Activated gamma-delta T cell treated with anti-CD3 and anti-CD28 coated beads, Interleukin-2, amount 50 U/mL, for 16 hours (primary cell): Measurements from ENCODE around the gene CSRNP3.

Experiments used
- DNase-seq: peaks from one replicate; pipeline ENCODE4 v3.0.0-alpha.2; 2020; ENCODE audit warnings: low read depth

Gene CSRNP3

GRCh38 chr2:165682546-165682945 is 213.0 kb downstream of the CSRNP3 start:
- no peak for DNase-seq

- no peak for DNase-seq
Observed at GRCh38 chr2:165686800-165687199, 217.3 kb downstream of the CSRNP3 start.

GRCh38 chr2:165687426-165688002 is 218.0 kb downstream of the CSRNP3 start:
- DNase-seq = no peak

- no peak for DNase-seq
Observed at GRCh38 chr2:165691615-165692014, 222.1 kb downstream of the CSRNP3 start.

DNA sequence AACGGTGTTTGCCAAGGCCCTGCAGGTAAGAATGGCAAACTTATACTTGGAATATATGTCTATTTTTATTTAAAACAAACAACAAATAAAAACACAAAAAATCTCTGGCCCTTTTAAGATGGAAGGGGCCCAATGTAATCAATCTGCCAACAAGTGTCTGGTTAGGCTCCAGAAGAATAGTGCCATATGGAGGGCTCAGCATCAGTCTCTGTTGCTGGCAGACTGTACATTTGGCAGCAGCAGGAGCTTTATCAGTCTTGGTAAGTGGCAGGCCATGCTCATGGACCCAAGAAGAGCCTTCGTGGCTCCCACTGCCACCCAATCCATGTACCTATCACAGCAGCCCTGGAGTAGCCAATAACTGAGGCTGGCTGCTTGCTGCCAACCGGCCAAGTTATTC is 223.4 kb downstream of the CSRNP3 start:
- no peak for DNase-seq

GRCh38 chr2:165693838-165694237 is 224.3 kb downstream of the CSRNP3 start:
- no peak for DNase-seq

- no peak for DNase-seq
Observed at GRCh38 chr2:165697748-165698443, 228.4 kb downstream of the CSRNP3 start.

DNA sequence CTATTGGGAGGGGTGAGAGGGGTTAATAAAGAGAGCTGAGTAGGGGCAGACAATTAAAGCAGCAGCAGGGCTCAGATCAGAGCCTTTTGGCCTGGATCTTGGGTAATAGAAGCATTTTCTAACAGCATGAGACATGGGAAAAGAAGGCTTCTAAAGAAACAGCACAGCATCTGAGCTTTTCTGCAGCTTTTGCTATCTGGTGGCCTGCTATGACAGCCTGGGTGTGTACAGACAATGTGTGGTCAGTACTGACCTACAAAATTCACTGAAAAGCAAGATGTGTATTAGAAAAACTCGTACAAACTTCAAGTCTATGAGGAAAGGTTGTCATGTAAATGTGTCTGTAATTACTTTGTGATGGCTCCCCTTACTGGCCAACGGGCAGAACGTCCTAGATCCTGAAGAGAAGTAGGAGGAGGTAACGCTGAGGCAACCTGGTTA is 229.0 kb downstream of the CSRNP3 start:
- no peak for DNase-seq

- no peak for DNase-seq
Observed at GRCh38 chr2:165699946-165700345, 230.4 kb downstream of the CSRNP3 start.

GRCh38 chr2:165700531-165700930 is 231.0 kb downstream of the CSRNP3 start:
- no peak for DNase-seq

DNA sequence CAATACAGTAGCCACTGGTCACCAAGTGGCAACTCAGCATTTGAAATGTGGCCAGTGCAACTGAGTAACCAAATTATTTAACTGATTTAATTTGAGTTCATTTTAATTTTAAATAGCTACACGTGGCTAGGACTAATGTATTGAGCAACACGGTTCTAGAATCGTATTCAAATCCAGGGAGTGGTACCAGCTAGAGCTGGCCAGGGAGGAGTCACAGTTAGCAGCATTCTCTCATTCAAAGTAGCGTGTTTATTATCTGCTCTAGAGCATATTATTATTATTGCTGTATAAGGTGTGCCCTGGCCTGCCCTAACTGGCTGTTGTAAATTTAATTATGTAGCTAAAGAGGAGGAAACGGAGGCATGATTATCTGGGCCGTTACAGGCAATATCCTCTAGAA is 231.6 kb downstream of the CSRNP3 start:
- DNase-seq = no peak

GRCh38 chr2:165706960-165707487 is 237.5 kb downstream of the CSRNP3 start:
- no peak for DNase-seq

- DNase-seq = no peak
Observed at GRCh38 chr2:165716091-165716490, 246.6 kb downstream of the CSRNP3 start.

- DNase-seq = no peak
Observed at GRCh38 chr2:165718610-165719210, 249.2 kb downstream of the CSRNP3 start.

GRCh38 chr2:165720511-165720910 is 251.0 kb downstream of the CSRNP3 start:
- DNase-seq = no peak

DNA sequence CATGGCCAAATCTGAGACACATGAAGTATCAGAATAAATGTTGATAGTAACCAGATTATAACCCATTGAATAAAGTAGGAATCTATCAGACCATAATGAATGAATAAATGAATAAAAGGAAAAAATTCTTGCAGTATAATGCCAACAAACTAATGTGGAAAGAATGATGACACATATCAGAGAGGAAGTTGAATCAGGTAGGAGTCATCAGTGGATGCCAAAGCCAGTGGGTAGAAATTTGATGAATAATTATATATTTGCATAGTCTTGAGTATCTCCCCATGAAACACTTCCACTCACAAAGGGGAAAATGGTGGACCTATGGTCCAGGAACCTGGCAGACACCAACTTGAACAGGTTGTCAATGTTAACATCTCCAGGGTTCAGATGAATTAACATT is 255.9 kb downstream of the CSRNP3 start:
- DNase-seq = no peak
